ENCODE data around the gene MAD1L1. TPM values are rescaled to one million over a fixed set of nuclear protein-coding genes. Genes with fewer than 3 reads are reported as not detected.

The MAD1L1 gene
- total and polyA plus RNA-seq, 7 donors = 11.7 to 17.5 (median 15.6) TPM

- H3K27ac ChIP-seq = no peak overlapping the region
- H3K27me3 ChIP-seq (ENCODE audit: insufficient read depth in 3 of 3, low read length in 2 of 3) = no peaks in the 10 kb centered on the region
- no peak for TF ChIP-seq CTCF (IDR thresholded peaks at IDR 0.05)
- DNase-seq (no peak), ATAC-seq (no peak)
- H3K4me3 ChIP-seq = no peak overlapping the region
- peaks cover 7% of the 10 kb centered on the region for H3K4me1 ChIP-seq
- no peaks in the 10 kb centered on the region for H3K9me3 ChIP-seq
- intact Hi-C loops (cut with DNase I) = loop anchor here (10.0 kb wide), 2 partner anchors 390 to 540 kb away; no protein-coding TSS in a partner anchor
- peaks cover 0 to 31% of the 10 kb centered on the region in 2 donors for H3K36me3 ChIP-seq (ENCODE audit: insufficient read depth in 1 of 2, low read depth in 1 of 2)
- 94 to 97% (median 97%) methylated on average over 11 of the region's 11 CpGs for WGBS, 3 donors
Measured at GRCh38 chr7:2204446-2204845, 28.3 kb downstream of the MAD1L1 start.

- intact Hi-C loops (cut with DNase I) = loop anchor here (10.0 kb wide), 2 partner anchors 389 to 539 kb away; no protein-coding TSS in a partner anchor
- ATAC-seq = no peak
- no peak for TF ChIP-seq CTCF (IDR thresholded peaks at IDR 0.05)
Measured at GRCh38 chr7:2203766-2204300, 28.9 kb downstream of the MAD1L1 start.

GRCh38 chr7:2202901-2203765, 29.6 kb downstream of the MAD1L1 start:
- 49 to 69% (median 54%) methylated on average over 20 of the region's 20 CpGs for WGBS, 3 donors
- no peak for DNase-seq

More at GRCh38 chr7:2203766-2204300, 28.9 kb downstream of the MAD1L1 start:
- H3K36me3 ChIP-seq (ENCODE audit: insufficient read depth in 1 of 2, low read depth in 1 of 2) = peaks cover 0 to 33% of the 10 kb centered on the region in 2 donors
- H3K4me3 ChIP-seq = no peak overlapping the region
- no peak for DNase-seq
- H3K27ac ChIP-seq = no peak overlapping the region
- 73 to 82% (median 81%) methylated on average over 13 of the region's 13 CpGs for WGBS, 3 donors
- no peaks in the 10 kb centered on the region for H3K27me3 ChIP-seq (ENCODE audit: insufficient read depth in 3 of 3, low read length in 2 of 3)
- peaks cover 7% of the 10 kb centered on the region for H3K4me1 ChIP-seq
- no peaks in the 10 kb centered on the region for H3K9me3 ChIP-seq

GRCh38 chr7:2202361-2202761, 30.4 kb downstream of the MAD1L1 start:
- DNase-seq = no peak
- ATAC-seq = no peak
- Histone ChIP-seq H3K4me3 (no peak overlapping the region), H3K4me1 (peaks cover 18% of the 10 kb centered on the region), H3K27ac (no peak overlapping the region), H3K27me3 (ENCODE audit: insufficient read depth in 3 of 3, low read length in 2 of 3) (no peaks in the 10 kb centered on the region), H3K9me3 (no peaks in the 10 kb centered on the region), H3K36me3 (ENCODE audit: insufficient read depth in 1 of 2, low read depth in 1 of 2) (peaks cover 0 to 22% of the 10 kb centered on the region in 2 donors)
- intact Hi-C loops (cut with DNase I) = loop anchor here (10.0 kb wide), 2 partner anchors 388 to 538 kb away; no protein-coding TSS in a partner anchor
- TF ChIP-seq CTCF (IDR thresholded peaks at IDR 0.05) = no peak
- 90 to 91% (median 90%) methylated on average over 14 of the region's 14 CpGs for WGBS, 3 donors

More at GRCh38 chr7:2202901-2203765, 29.6 kb downstream of the MAD1L1 start:
- Histone ChIP-seq H3K4me3 (no peak overlapping the region), H3K27ac (no peak overlapping the region), H3K9me3 (no peaks in the 10 kb centered on the region), H3K36me3 (ENCODE audit: insufficient read depth in 1 of 2, low read depth in 1 of 2) (peaks cover 0 to 30% of the 10 kb centered on the region in 2 donors), H3K27me3 (ENCODE audit: insufficient read depth in 3 of 3, low read length in 2 of 3) (no peaks in the 10 kb centered on the region), H3K4me1 (peaks cover 11% of the 10 kb centered on the region)
- ATAC-seq = no peak
- no peak for TF ChIP-seq CTCF (IDR thresholded peaks at IDR 0.05)
- intact Hi-C loops (cut with DNase I) = loop anchor here (10.0 kb wide), 2 partner anchors 388 to 538 kb away; no protein-coding TSS in a partner anchor
